Activated effector memory CD4-positive, alpha-beta T cell treated with Interleukin-2 at 50 U/mL for 16 hours (primary cell): ENCODE results near the gene LRRC41.
"Not testable (repeated sequence)": the region's sequence is repeated elsewhere in the genome, so short reads cannot be mapped to it uniquely, and the experiment has no call there.

ENCODE experiments used
- DNase-seq: peaks from one replicate; pipeline ENCODE4 v3.0.0-alpha.2; 2020

The LRRC41 gene

GRCh38 chr1:46322191-46322590 is 18.8 kb upstream of the LRRC41 start:
- not testable (repeated sequence) for DNase-seq

DNA sequence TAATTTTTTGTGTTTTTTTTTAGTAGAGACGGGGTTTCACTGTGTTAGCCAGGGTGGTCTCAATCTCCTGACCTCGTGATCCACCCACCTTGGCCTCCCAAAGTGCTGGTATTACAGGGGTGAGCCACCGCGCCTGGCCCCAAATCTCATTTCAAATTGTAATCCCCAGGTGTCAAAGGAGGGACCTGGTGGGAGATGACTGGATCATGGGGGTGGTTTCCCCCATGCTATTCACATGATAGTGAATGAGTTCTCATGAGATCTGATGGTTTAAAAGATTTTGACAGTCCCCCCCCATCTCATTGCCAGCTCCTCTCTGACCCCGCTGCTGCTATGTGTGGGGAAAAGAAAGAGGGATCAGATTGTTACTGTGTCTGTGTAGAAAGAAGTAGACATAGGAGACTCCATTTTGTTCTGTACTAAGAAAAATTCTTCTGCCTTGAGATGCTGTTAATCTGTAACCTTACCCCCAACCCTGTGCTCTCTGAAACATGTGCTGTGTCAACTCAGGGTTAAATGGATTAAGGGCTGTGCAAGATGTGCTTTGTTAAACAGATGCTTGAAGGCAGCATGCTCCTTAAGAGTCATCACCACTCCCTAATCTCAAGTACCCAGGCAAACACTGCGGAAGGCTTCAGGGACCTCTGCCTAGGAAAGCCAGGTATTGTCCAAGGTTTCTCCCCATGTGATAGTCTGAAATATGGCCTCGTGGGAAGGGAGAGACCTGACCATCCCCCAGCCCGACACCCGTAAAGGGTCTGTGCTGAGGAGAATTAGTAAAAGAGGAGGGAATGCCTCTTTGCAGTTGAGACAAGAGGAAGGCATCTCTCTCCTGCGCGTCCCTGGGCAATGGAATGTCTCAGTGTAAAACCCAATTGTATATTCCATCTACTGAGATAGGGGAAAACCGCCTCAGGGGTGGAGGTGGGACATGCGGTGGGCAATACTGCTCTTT is 16.8 kb upstream of the LRRC41 start:
- DNase-seq, result not testable (repeated sequence)

DNA sequence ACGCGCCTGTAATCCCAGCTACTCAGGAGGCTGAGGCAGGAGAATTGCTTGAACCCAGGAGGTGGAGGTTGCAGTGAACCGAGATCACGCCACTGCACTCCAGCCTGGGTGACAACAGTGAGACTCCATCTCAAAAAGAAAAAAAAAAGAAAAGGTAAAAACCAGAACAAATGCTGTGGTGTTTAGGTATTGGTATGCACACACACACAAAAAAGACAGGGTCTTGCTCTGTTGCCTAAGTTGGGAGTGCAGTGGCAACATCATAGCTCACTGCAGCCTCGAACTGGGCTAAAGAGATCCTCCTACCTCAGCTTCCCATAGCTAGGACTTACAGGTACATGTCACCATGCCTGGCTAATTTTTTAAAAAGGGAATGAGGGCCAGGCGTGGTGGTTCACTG is 15.9 kb upstream of the LRRC41 start:
- DNase-seq, result not testable (repeated sequence)

- DNase-seq, result no peak
Measured at GRCh38 chr1:46317323-46317722, 13.9 kb upstream of the LRRC41 start.

- DNase-seq, result no peak
Measured at GRCh38 chr1:46315669-46316403, 12.4 kb upstream of the LRRC41 start.

DNA sequence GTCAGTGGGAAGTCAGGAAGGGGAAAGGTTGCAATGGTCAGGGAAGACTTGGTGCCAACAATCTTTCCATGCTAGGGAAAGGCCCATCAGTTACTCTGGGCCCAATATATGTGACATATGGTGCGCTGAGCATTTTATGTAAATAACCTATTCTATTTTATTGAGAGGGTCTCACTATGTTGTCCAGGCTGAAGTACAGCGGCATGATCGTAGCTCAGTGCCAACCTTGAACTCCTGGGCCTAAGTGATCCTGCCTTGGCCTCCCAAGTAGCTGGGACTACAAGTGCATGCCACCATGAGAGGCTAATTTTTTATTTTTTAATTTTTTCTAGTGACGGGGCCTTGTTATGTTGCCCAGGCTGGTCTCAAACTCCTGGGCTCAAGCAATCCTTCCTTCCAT is 6.9 kb upstream of the LRRC41 start:
- no peak for DNase-seq

- DNase-seq, result no peak
Measured at GRCh38 chr1:46309401-46310159, 6.2 kb upstream of the LRRC41 start.

GRCh38 chr1:46306159-46306530 is 2.7 kb upstream of the LRRC41 start:
- DNase-seq, result no peak

GRCh38 chr1:46303872-46304326 is 483 bp upstream of the LRRC41 start:
- no peak for DNase-seq

DNA sequence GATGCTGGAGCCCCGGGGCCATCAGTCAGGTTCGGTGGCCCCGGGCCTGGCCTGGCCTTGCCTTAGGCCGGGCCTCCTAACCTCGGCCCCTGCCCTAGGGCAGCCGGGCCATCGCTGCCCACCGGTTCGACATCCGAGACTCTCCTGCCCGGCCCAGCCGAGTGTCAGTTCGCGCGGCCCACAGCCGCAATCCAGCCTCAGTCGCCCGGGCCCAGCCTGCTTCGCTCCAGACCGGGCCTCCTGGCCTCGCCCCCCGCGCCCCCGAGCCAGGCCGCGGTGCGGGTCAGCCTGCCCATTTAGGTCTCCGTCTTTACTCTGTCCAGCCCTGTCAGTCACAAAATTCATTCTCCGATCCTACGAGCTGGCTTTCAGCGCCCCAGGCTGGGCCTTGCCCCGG is 777 bp downstream of the LRRC41 start:
- no peak for DNase-seq

DNA sequence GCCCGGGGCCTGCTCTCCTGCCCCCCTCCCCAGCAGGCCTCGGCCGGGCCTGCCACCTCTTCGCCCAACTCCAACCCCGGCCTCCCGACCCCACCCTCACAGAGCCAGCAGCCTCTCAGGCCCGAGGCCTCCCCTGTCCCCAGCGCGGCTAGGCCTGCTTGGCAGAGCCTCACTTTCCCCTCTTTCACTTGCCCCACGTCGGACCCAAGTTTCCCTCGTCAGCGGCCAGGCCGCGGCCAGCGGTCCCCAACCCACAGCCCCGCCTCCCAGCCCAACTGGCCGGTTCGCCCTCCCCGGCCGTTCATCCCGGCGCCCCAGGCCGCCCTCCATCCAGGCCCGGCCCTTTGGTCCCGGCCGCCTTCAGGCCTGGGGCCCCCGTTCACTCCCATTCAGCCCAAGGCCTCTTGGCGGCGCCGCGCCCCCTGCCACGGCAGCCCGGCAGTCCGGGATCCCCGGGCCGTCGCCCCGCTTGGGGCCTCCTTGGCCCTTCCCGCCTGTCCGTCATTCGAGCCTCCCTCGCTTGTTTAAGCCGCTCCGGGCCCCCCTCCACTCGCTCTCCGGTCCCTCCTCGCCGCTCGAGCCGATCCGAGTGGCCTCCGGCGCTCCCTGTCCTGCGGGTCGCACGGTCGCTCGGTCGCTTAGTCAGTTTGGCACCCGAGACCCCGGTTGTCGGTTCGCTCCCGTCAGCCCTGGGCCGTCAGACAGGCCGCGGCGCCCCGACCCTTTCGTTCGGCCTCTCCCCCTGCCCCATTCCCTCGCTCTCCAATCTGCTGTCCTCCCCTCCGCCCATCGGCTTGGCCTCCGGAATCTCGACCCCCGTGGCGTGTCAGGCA is 1.4 kb downstream of the LRRC41 start:
- DNase-seq, result peak; percentile 35

DNA sequence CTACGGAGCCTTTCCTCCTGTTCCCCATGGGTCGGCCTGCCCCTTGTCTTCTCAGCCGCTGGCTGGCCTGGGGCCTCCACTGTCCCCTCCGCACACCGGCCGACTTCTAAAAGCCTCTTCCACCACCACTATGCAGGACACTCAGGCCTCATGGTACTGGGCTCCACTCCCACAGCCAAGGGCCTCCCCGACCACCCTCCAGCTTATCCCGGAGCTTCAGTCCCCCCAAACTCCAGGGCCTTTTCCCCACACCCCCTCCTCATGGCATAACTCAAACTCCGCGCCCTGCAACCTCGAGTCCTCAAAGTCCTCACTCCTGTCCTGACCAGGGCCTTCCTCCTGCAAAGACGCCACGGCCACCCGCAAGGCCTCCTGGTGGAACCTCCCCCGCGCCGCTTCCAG is 2.0 kb downstream of the LRRC41 start:
- DNase-seq, result no peak

DNA sequence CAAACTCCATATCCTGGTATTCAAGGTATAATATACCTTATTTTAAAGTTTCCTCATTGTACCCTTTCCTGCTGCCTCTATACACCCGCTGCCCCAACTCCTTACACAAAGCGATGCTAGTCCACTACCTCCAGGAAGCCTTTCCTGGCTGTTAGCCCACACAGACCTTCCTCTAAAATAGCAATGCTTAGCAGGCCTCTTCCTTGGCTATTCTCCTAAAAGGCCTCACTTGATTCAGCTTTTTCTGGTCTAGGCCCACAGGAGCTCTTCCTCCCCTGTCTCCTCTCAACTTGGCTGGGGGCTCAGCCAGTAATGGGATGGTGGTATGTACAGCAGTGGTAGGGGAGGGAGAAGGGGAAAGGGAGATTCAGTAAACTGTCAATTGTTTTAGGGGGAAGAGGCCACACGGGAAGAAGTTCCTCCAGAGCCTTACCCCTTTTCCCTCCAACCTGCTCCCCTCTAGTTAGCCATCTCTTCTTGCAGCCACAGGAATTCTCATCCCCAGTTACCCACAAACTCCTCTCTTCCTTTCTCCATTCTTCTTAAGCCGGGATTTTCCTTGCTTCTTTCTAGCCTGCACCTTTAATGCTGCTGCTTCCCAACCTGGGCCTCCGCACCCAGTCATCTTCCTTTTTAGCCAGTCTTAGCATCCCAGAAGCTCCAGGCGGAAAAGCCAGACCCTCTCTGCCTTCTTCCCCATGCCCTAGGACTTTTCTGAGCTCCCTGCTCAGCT is 2.6 kb downstream of the LRRC41 start:
- DNase-seq, result no peak

DNA sequence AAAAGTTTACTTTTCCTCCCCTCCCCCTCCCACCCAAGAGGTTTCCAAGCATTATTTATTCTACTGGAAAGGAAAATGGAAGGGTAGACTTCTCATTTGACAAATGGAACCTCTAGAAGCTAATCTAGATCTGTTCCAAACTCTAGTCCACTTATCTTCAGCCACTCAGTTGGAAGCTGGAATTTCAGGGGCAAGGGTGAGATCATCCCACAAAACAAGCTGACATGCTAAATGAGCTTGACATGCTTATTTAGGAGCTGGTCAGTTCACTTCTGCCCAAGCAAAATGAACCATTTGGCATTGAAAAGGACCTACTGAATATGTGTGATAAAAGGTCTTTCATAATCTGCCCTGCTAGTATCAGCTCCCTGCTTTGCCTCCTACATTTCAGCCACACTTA is 5.0 kb downstream of the LRRC41 start:
- DNase-seq, result no peak

- no peak for DNase-seq
Measured at GRCh38 chr1:46295306-46295705, 8.1 kb downstream of the LRRC41 start.

DNA sequence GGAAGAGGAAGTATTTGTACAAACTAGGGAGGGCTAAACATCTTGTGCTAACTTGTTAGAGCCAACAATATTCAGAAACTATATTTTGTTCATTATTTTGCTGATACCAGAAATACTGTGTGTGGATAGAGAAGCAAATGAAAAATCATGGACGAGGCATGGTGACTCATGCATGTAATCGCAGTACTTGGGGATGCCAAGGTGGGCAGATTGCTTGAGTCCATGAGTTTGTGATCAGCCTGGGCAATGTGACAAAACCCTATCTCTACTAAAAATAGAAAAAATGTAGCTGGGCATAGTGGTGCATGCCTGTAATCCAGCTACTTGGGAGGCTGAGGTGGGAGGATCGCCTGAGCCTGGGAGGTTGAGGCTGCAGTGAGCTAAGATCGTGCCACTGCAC is 13.4 kb downstream of the LRRC41 start:
- no peak for DNase-seq

GRCh38 chr1:46289134-46289494 is 14.3 kb downstream of the LRRC41 start:
- DNase-seq, result no peak

- no peak for DNase-seq
Measured at GRCh38 chr1:46288485-46289133, 14.8 kb downstream of the LRRC41 start.

- DNase-seq, result no peak
Measured at GRCh38 chr1:46285730-46286477, 17.5 kb downstream of the LRRC41 start.
